ACC112 (cell line): ENCODE data around the gene PRRG2.
"Not testable (repeated sequence)": the region's sequence is repeated elsewhere in the genome, so short reads cannot be mapped to it uniquely, and the experiment has no call there.

Experiments
- H2AFZ ChIP-seq: fragments of 200-600 bp; sonication (generic); one replicate; pipeline ENCODE4 v1.6.0; 2017; ENCODE audit warnings: antibody characterized with exemption, low read length; ENCODE audit not compliant: unreplicated experiment
- H3K27ac ChIP-seq: fragments of 200-600 bp; sonication (generic); 2 replicates; pipeline ENCODE4 v1.5.1; 2014; ENCODE audit warnings: low read depth, mild to moderate bottlenecking, antibody characterized with exemption, low read length, moderate library complexity
- H3K27me3 ChIP-seq: fragments of 200-600 bp; sonication (generic); 2 replicates; pipeline ENCODE4 v1.6.1; 2014; ENCODE audit warnings: mild to moderate bottlenecking, antibody characterized with exemption, low read length, moderate library complexity, mixed read lengths; ENCODE audit not compliant: insufficient read depth
- H3K36me3 ChIP-seq: fragments of 200-600 bp; sonication (generic); 2 replicates; pipeline ENCODE4 v1.6.1; 2016; ENCODE audit warnings: mild to moderate bottlenecking, antibody characterized with exemption, low read length, moderate library complexity, mixed read lengths; ENCODE audit not compliant: insufficient read depth
- H3K4me1 ChIP-seq: fragments of 200-600 bp; sonication (generic); one replicate; pipeline ENCODE4 v1.6.1; 2016; ENCODE audit warnings: low read length, mixed read lengths; ENCODE audit not compliant: insufficient read depth, unreplicated experiment, control insufficient read depth
- H3K4me3 ChIP-seq: fragments of 200-600 bp; sonication (generic); 2 replicates; pipeline ENCODE4 v1.5.1; 2014; ENCODE audit warnings: mild to moderate bottlenecking, low read depth, low read length
- H3K79me2 ChIP-seq: fragments of 200-600 bp; sonication (generic); one replicate; pipeline ENCODE4 v1.6.0; 2016; ENCODE audit warnings: low read length; ENCODE audit not compliant: control insufficient read depth, unreplicated experiment, insufficient read depth

The PRRG2 gene

DNA sequence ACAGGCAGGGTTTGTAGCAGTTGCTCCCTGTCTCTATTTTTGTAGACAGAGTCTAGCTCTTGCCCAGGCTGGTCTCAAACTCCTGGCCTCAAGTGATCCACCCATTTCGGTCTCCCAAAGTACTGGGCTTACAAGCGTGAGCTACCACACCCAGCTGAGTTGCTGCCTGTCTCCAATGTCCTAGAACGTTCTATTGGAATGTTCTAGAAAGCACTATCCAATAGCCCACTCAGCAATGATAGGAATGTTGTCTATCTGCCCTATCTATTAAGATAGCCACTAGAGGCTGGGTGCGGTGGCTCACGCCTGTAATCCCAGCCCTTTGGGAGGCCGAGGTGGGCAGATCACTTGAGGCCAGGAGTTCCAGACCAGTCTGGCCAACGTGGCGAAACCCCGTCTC is 52.2 kb downstream of the PRRG2 start:
- H3K4me1 ChIP-seq, H3K36me3 ChIP-seq, H3K27ac ChIP-seq, H2AFZ ChIP-seq, H3K79me2 ChIP-seq, H3K27me3 ChIP-seq, H3K4me3 ChIP-seq: not testable (repeated sequence)

DNA sequence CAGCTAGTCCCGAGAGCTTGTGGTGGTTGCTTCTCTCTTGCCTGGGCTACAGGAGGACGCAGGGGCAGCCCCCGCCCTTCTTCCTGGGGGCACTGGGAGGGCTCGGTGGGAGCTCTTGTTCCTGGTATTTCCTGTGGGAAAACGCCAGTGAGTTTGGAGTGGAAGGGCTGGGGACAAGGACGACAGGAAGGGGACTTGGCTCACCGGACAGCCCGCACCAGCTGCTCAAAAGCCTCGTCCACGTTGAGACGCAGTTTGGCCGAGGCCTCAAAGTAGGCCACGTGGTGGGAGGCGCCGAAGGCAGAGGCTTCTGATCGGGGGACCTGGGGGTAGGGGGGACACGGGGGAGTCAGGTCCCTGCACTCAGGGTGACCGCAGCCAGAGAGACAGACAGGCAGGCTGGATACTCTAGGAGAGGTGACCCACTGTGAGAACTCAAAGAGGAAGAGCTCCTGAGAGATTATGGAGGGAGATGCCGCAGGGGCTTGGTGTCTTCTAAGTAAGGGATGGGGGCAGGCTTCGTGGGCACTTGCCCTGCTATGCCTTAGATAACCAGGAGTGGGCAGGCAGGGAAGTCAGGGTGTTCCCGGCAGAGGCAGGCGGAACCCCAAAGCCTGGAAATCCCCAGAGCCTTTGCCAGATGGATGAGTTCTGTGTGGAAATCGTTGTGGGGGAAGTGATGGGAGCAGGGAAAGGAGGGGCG is 54.6 kb downstream of the PRRG2 start:
- Histone ChIP-seq H3K27me3 (no peaks in the 10 kb centered on the region), H3K4me1 (peaks cover 7% of the 10 kb centered on the region), H3K27ac (no peak overlapping the region), H3K4me3 (no peak overlapping the region), H2AFZ (no peak overlapping the region), H3K79me2 (peaks cover 13% of the 10 kb centered on the region), H3K36me3 (peaks cover 5% of the 10 kb centered on the region; the same call in 1 of the 2 replicates)

- Histone ChIP-seq H3K27me3 (no peaks in the 10 kb centered on the region), H3K4me1 (peaks cover 7% of the 10 kb centered on the region), H3K4me3 (no peak overlapping the region), H3K36me3 (peaks cover 5% of the 10 kb centered on the region; the same call in 1 of the 2 replicates), H3K27ac (no peak overlapping the region), H3K79me2 (peaks cover 13% of the 10 kb centered on the region), H2AFZ (no peak overlapping the region)
Measured at GRCh38 chr19:49636233-49636932, 55.3 kb downstream of the PRRG2 start.

- H2AFZ ChIP-seq: no peak overlapping the region
Measured at GRCh38 chr19:49637821-49638738, 57.0 kb downstream of the PRRG2 start.

GRCh38 chr19:49639401-49640112 is 58.4 kb downstream of the PRRG2 start:
- H2AFZ ChIP-seq: no peak overlapping the region
- peak overlapping the region; percentile 83 for H3K27ac ChIP-seq

More at GRCh38 chr19:49637821-49638738, 57.0 kb downstream of the PRRG2 start:
- H3K4me1 ChIP-seq: peaks cover 9% of the 10 kb centered on the region
- H3K36me3 ChIP-seq: peaks cover 5% of the 10 kb centered on the region; the same call in 1 of the 2 replicates
- H3K4me3 ChIP-seq: peak overlapping the region; percentile 95
- no peaks in the 10 kb centered on the region for H3K27me3 ChIP-seq
- H3K27ac ChIP-seq: peak overlapping the region; percentile 83
- H3K79me2 ChIP-seq: peaks cover 23% of the 10 kb centered on the region

DNA sequence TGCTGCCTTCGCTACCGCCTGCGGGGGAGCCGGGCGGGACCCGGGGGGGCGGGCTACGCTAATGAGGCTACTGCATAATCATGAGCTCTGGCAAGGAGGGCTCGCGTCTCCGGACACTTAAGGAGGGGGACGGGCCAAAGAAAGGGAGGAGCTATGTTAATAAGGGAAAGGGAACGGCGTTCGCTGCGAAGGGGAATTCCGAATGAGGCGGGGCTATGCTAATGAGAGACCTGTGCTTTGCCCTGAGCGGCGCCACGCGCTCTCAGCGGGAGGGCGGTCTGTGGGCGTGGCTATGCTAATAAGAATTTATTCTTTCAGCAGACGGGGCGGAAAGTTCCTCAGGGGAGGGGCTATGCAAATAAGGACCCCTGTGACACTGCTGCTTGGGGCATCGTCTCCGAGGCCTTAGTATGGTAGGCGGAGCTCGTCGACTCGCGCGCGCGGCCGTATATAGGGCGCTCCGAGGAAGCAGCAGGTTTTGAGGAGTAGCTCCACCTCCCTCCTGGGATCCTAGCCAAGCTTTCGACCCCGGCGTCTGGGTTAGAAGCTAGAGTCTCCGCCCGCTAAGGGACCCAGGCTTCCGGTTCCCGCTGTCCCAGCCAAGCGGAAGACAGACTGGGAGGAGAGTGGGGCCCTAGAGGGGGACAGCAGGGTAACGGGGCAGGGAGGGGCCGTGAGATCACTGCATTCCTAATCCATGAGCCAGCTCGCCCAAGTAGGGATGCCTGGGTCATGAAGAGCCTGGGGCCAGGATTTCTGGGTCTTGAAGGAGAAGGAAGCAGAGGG is 59.2 kb downstream of the PRRG2 start, which contains the start of gene RRAS:
Gene RRAS (minus strand): TSS at position 31 of the 786 bp plus-strand sequence. CDS start 45 bp downstream, outside the sequence.
- no peak within 1 kb of the TSS for H2AFZ ChIP-seq
- peaks cover 21% of the 10 kb centered on the region for H3K4me1 ChIP-seq
- no peaks in the 10 kb centered on the region for H3K36me3 ChIP-seq
- H3K4me3 ChIP-seq: peak within 1 kb of the TSS; percentile 95
- H3K79me2 ChIP-seq: peaks cover 45% of the 10 kb centered on the region
- H3K27ac ChIP-seq: peak within 1 kb of the TSS; percentile 100
- no peaks in the 10 kb centered on the region for H3K27me3 ChIP-seq

More at GRCh38 chr19:49639401-49640112, 58.4 kb downstream of the PRRG2 start:
- Histone ChIP-seq H3K4me1 (peaks cover 21% of the 10 kb centered on the region), H3K27me3 (no peaks in the 10 kb centered on the region), H3K79me2 (peaks cover 38% of the 10 kb centered on the region), H3K36me3 (peaks cover 5% of the 10 kb centered on the region; the same call in 1 of the 2 replicates), H3K4me3 (peak overlapping the region; percentile 95)
